Kidney (tissue), 14 donors: Measurements from ENCODE around the gene IFI16. TPM values are rescaled to one million over a fixed set of nuclear protein-coding genes. Genes with fewer than 3 reads are reported as not detected.

Experiments used
- DNase-seq, 5 donors: peaks; one replicate each; pipeline ENCODE4 v3.0.0-alpha.2; 2013 to 2020
- FAIRE-seq: peaks from 2 replicates; lab custom pipeline; 2012; peaks lifted over from hg19 to GRCh38; lab: Jason Lieb, UNC
- H3K27ac ChIP-seq, 2 donors: one replicate each; pipeline ENCODE4 v1.7.0; 2013; ENCODE audit warnings: low read depth in 2 of 2, low read length in 2 of 2, inconsistent platforms in 1 of 2
- H3K27me3 ChIP-seq: one replicate; pipeline ENCODE4 v1.7.1; 2013; ENCODE audit warnings: low read length, inconsistent platforms; ENCODE audit not compliant: control insufficient read depth, insufficient read depth
- H3K36me3 ChIP-seq, 3 donors: one replicate each; pipeline versions ENCODE4 v1.7.0 to v1.7.1; 2013; ENCODE audit warnings: low read length in 3 of 3, control low read depth in 1 of 3, inconsistent platforms in 1 of 3; ENCODE audit not compliant: insufficient read depth in 3 of 3, control insufficient read depth in 2 of 3
- H3K4me1 ChIP-seq, 3 donors: one replicate each; pipeline versions ENCODE4 v1.7.0 to v1.7.1; 2013; ENCODE audit warnings: low read length in 3 of 3, inconsistent platforms in 1 of 3, low read depth in 1 of 3; ENCODE audit not compliant: control insufficient read depth in 2 of 3, insufficient read depth in 2 of 3
- H3K4me3 ChIP-seq, 3 donors: one replicate each; pipeline versions ENCODE4 v1.7.0 to v1.8.1; 2013; ENCODE audit warnings: low read length in 3 of 3, control low read depth in 1 of 3, inconsistent platforms in 1 of 3
- H3K9ac ChIP-seq, 3 donors: one replicate each; pipeline versions ENCODE4 v1.7.0 to v1.7.1; 2013; ENCODE audit warnings: low read length in 3 of 3, control low read depth in 1 of 3, inconsistent platforms in 1 of 3
- H3K9me3 ChIP-seq, 3 donors: one replicate each; pipeline versions ENCODE4 v1.7.0 to v1.7.1; 2013; ENCODE audit warnings: low read length in 3 of 3, control low read depth in 1 of 3, inconsistent platforms in 1 of 3; ENCODE audit not compliant: control insufficient read depth in 2 of 3, insufficient read depth in 1 of 3
- intact Hi-C: fragments of 100-400 bp; cut with DNase I; formaldehyde crosslinking; loops from one replicate; pipeline ENCODE4 v1.11.1; 2022
- polyA plus RNA-seq: library from polyadenylated mRNA; stranded (reverse); fragments of 350-450 nt; fragmentation: Illumina TruSeq; extraction: RNeasy Lipid Tissue Mini Kit (QIAGEN cat#74804); gene quantifications from one replicate; pipeline ENCODE4 v1.2.3, GENCODE V29; 2014; ENCODE audit warnings: low read depth, low replicate concordance; ENCODE audit not compliant: insufficient read depth
- total RNA-seq: library from RNA; stranded (reverse); fragmentation: NEBNext Ultra II Directional; extraction: Animal tissue kit (Norgen Biotek cat#: 25700); gene quantifications from one replicate; pipeline ENCODE4 v1.2.1, GENCODE V29; 2021
- TF ChIP-seq, protein P1 (sequence below): IDR thresholded peaks from 3 replicates; pipeline ENCODE4 v1.5.1; 2012; ENCODE audit warnings: mild to moderate bottlenecking, moderate library complexity, borderline replicate concordance; ENCODE audit not compliant: insufficient read depth; ENCODE audit errors: extremely low read depth
- donor health status: control.
- donor health status: control.
- donor health status: control.
- donor health status: control.
- donor health status: control.
- donor health status: DM: yes; HTN: yes; CAD: no.
- donor health status: Normal renal cell carcinoma (clear cell type).

The IFI16 gene
- total and polyA plus RNA-seq, 2 donors from 2014 or later, result 30.0 to 91.8 TPM

DNA sequence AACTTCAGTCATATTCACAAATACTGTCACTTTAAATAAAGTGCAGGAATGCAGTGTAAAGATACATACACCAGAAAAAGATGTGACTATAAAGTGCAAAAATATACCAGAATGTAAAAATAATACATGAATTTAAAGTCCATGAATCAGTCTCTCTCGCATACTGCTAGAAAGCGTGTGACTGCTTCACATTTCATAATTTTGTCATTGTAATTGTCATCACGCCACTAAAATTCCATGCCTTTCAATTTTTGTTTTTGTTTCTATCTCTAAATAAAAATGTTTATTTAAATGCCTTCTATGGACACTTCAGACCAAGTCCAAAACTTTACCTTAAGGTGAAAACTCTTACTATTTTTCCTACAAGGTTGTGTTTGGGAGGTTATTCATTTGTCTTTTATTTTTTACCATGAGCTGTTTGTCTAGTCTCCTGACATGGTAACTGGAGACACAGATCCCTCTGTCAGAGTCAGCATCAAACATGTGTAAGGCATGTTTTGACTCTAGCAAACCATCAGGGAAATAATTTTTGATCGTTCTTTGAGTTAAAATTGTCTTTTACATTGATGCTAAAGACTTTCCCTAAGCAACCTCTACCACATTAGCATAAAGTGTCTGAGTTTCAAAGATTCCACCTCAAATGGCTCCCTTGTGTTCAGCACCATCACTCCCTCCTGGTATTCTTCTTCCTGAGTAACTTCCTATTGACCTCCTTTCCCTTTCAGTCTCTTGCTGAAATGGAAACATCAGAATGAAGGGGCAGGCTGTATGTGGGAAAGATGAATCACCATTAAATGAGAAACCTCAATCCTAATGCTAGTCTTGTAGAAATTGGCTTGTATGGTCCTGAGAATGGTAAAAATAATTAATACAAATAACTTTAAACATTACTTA lies 80.8 kb downstream of the IFI16 start:
- no peaks in the 10 kb centered on the region for H3K27me3 ChIP-seq
- H3K9me3 ChIP-seq, result no peaks in the 10 kb centered on the region
- no peak overlapping the region for H3K9ac ChIP-seq
- FAIRE-seq, result no peak
- H3K4me3 ChIP-seq, result no peak overlapping the region
- H3K36me3 ChIP-seq, result no peaks in the 10 kb centered on the region
- no peak overlapping the region for H3K27ac ChIP-seq
- intact Hi-C loops, result no loop called here
- H3K4me1 ChIP-seq, result no peaks in the 10 kb centered on the region
- DNase-seq, result no peak
- TF ChIP-seq, protein P1, sequence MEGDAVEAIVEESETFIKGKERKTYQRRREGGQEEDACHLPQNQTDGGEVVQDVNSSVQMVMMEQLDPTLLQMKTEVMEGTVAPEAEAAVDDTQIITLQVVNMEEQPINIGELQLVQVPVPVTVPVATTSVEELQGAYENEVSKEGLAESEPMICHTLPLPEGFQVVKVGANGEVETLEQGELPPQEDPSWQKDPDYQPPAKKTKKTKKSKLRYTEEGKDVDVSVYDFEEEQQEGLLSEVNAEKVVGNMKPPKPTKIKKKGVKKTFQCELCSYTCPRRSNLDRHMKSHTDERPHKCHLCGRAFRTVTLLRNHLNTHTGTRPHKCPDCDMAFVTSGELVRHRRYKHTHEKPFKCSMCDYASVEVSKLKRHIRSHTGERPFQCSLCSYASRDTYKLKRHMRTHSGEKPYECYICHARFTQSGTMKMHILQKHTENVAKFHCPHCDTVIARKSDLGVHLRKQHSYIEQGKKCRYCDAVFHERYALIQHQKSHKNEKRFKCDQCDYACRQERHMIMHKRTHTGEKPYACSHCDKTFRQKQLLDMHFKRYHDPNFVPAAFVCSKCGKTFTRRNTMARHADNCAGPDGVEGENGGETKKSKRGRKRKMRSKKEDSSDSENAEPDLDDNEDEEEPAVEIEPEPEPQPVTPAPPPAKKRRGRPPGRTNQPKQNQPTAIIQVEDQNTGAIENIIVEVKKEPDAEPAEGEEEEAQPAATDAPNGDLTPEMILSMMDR, result no peak

DNA sequence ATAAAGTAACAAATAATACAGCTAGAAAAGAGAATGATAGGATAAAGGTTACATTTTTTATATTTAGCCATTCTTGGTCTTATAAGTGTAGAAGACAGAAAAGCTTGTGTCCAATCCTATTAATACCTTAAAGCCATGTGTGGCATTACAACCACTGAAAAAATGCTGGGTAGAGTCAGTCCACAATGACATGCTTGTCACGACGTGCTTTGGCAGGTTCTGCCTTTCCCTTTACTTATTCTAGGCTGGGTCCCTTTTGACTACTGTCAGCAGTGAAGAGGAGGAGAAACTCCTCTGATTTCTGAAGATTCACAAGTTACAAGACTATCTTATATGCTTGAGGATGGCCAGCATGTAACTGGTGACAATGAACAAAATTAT lies 81.5 kb downstream of the IFI16 start:
- H3K4me1 ChIP-seq, result no peaks in the 10 kb centered on the region
- no peak overlapping the region for H3K4me3 ChIP-seq
- intact Hi-C loops, result no loop called here
- no peak overlapping the region for H3K27ac ChIP-seq
- no peak for FAIRE-seq
- H3K9me3 ChIP-seq, result no peaks in the 10 kb centered on the region
- TF ChIP-seq, protein P1, result no peak
- no peak overlapping the region for H3K9ac ChIP-seq
- no peak for DNase-seq
- no peaks in the 10 kb centered on the region for H3K36me3 ChIP-seq
- no peaks in the 10 kb centered on the region for H3K27me3 ChIP-seq

DNA sequence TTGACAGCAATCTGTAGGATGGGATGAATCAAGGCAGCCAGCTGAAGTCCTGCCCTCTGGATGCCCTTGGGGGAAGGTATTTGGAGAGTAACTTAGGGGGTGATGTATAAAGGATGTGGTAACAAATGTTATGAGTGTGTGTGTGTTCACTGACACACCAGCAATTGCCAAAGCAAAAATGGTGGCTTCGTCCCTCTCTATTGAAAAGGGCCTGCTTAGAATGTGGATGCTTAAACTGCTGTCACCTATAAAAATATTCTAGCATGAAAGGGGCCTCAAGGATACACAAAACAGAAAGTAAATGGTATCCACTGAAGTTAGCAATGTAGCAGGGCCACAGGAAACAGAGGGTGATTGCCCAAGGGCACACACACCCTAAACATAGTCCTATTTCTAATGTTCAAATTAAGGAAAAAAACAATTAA lies 81.9 kb downstream of the IFI16 start:
- DNase-seq (no peak), FAIRE-seq (no peak)
- intact Hi-C loops, result no loop called here
- no peak overlapping the region for H3K4me3 ChIP-seq
- TF ChIP-seq, protein P1, result no peak
- H3K9ac ChIP-seq, result no peak overlapping the region
- H3K27ac ChIP-seq, result no peak overlapping the region
- H3K4me1 ChIP-seq, result no peaks in the 10 kb centered on the region
- no peaks in the 10 kb centered on the region for H3K27me3 ChIP-seq
- no peaks in the 10 kb centered on the region for H3K9me3 ChIP-seq
- no peaks in the 10 kb centered on the region for H3K36me3 ChIP-seq
